ENCODE data around the gene HNF1B. TPM values are rescaled to one million over a fixed set of nuclear protein-coding genes. Genes with fewer than 3 reads are reported as not detected.

Gene HNF1B
- total RNA-seq, 4 donors from 2014 or later = not detected

DNA sequence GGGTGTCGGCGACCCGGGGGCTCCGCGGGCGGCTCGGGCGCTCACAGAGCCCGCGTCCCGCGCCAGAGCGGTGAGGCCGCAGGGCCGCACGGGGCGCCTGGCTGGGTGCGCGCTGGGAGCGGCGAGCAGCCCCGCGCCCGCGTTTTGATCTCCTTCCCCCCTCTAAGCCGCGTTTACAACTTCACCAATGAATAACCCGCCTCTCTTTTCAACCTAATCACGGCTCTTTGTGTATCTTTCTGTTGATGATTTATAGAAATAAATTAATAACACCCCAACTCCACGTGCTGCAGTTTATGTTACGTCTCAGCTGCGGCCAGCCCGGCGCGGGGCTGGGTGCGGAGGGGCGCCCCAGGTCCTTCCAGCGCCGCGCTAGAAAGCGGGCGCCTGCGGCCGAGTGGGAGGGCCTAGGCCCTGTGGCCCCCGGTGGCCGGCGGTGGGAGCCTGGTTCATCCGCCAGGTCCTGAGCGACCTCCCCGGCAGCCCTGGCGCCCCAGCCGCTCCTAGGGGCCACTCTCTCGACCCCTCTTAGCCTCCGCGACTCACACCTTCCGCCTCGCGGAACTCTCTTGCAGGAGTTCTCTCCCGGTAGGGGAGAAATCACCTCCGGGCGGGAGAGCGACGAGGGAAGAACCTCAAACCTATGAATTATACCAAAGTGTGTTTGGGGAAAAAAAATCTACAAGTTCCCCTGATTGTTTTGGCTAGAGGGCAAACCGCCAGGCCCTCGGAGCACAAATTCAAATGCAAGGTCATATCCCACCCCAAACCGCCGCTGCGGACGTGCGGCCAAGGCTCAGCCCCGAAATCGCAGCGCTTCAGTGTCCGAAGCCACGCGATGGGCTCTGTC is 1.9 kb downstream of the HNF1B start:
- 3 to 4% methylated on average over 72 to 76 of the region's 76 CpGs for WGBS, 2 donors
- TF ChIP-seq POLR2A (IDR thresholded peaks at IDR 0.05) = no peak
- TF ChIP-seq, protein P1, sequence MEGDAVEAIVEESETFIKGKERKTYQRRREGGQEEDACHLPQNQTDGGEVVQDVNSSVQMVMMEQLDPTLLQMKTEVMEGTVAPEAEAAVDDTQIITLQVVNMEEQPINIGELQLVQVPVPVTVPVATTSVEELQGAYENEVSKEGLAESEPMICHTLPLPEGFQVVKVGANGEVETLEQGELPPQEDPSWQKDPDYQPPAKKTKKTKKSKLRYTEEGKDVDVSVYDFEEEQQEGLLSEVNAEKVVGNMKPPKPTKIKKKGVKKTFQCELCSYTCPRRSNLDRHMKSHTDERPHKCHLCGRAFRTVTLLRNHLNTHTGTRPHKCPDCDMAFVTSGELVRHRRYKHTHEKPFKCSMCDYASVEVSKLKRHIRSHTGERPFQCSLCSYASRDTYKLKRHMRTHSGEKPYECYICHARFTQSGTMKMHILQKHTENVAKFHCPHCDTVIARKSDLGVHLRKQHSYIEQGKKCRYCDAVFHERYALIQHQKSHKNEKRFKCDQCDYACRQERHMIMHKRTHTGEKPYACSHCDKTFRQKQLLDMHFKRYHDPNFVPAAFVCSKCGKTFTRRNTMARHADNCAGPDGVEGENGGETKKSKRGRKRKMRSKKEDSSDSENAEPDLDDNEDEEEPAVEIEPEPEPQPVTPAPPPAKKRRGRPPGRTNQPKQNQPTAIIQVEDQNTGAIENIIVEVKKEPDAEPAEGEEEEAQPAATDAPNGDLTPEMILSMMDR (IDR thresholded peaks at IDR 0.05) = no peak
- H3K4me3 ChIP-seq (ENCODE audit: low read depth, poor library complexity, severe bottlenecking) = no peak overlapping the region
- intact Hi-C loops (cut with DNase I; ENCODE audit: low total_unique reads) = no loop called here
- DNase-seq (ENCODE audit: low spot score in 2 of 2) = no peak

DNA sequence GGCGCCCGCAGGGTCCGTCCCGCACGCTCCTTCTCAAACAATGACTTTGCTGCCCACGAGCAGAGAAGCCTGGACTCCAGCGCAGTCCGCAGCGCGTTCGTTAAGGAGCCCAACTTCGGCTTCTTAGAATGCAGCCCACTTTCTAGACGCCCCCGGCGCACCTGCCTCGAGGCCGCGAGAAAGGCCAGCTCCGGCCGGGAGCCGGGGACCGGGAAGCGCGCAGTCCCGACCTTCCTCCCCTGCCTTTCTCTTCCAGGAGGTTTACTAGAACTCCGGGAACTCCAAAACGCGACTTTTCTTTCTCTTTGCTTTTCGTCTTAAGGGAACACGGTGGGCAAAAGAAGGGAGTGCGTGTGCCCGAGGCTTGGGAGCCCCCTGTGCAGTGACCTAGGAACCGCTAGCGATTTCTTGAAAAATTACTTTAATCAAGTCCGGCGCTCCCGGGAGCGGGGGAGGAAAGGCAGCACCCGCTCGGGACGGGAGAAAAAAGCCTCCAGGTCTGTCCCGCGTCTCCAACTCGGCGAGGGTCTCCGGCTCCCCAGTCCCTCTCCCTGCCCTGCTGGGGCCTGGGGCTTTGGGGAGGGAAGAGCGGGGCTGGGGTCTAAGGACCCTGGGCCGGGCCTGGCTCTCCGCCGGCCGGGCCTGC is 2.6 kb downstream of the HNF1B start:
- peak in 1 of 2 donors; percentile 82 for DNase-seq (ENCODE audit: low spot score in 2 of 2)
- 3% methylated on average over 50 to 51 of the region's 51 CpGs for WGBS, 2 donors

DNA sequence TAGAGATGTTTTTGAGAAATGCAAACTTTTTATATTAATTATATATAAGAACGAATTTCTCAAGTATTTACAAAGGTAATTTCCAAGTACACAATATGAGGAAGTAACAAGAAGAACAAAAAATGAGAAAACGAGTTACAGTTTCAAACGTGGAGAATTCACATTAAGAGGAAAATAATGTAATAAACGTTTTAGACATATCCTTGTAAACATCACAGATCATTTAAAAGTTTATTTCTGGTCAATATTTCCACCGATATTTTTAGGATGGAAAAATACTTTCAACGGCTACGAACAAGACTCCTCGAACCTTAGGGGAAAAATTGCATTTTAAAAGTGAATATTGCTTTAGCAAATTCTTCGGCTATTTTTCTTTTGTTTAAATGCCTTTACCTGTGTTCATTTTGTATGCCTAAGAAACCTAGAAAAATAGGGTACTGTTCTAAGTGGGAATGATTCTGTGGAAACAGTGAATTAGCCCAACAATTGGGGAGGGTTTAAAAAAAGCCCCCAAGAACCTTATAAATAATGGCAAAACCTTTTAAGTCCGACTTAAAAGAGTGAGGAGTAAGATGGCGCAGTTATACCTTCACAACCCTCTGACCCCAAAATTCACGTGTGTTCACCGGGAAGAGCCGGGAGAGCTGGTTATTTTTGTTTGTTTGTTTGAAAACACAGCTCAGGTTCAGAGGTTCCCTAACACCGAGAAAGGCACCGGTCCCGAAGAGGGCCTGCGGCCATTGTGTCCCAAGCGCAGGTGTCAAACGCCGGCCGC is 3.3 kb downstream of the HNF1B start:
- TF ChIP-seq, protein P1 (IDR thresholded peaks at IDR 0.05) = no peak
- TF ChIP-seq POLR2A (IDR thresholded peaks at IDR 0.05) = no peak
- intact Hi-C loops (cut with DNase I; ENCODE audit: low total_unique reads) = no loop called here
- no peak overlapping the region for H3K4me3 ChIP-seq (ENCODE audit: low read depth, poor library complexity, severe bottlenecking)
- 12 to 17% methylated on average over 22 of the region's 22 CpGs for WGBS, 2 donors
- no peak for DNase-seq (ENCODE audit: low spot score in 2 of 2)

More for the DNA sequence above, 2.6 kb downstream of the HNF1B start:
- no peak for TF ChIP-seq POLR2A (IDR thresholded peaks at IDR 0.05)
- TF ChIP-seq, protein P1 (IDR thresholded peaks at IDR 0.05) = no peak
- no peak overlapping the region for H3K4me3 ChIP-seq (ENCODE audit: low read depth, poor library complexity, severe bottlenecking)
- intact Hi-C loops (cut with DNase I; ENCODE audit: low total_unique reads) = no loop called here

DNA sequence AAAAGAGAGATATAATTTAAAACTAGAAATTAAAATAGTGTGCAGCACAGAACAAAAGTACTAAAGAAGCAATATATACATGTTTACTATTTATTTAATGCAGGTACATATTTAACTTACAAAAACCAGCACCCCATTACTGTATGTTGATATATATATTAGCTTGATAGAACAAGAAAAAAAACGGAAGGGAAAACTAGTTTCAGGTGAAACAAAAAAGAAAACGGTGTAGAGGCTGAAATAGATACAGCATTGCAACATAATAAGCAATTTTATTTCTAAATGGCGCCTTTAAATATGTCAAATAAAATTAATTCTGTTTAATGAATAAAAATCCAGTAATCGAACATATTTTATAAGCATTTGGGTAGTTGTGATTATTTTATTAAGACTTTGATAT is 3.9 kb downstream of the HNF1B start:
- DNase-seq (ENCODE audit: low spot score in 2 of 2) = no peak
- WGBS, 2 donors = 24 to 36% methylated on average over 4 of the region's 4 CpGs
- intact Hi-C loops (cut with DNase I; ENCODE audit: low total_unique reads) = no loop called here
- TF ChIP-seq, protein P1 (IDR thresholded peaks at IDR 0.05) = no peak
- no peak for TF ChIP-seq POLR2A (IDR thresholded peaks at IDR 0.05)
- H3K4me3 ChIP-seq (ENCODE audit: low read depth, poor library complexity, severe bottlenecking) = no peak overlapping the region

DNA sequence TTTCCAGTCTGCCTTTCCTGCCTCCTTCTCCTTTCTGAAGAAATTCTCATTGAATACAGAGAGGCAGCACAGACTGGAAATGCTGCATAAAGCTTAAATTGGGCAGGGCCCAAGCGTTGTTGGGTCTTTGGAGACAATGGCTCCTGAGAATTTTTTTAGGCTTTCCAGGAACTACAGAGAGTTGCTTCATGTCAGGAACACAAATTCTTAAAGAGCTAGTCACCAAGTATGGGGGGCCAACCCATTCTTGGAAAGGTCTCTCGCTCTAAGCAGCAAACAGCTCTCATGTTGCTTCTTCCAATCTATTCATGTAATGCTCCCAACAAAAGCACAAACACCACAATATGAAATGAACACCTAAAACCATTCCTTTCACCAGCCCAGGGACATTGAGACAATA is 6.9 kb downstream of the HNF1B start:
- intact Hi-C loops (cut with DNase I; ENCODE audit: low total_unique reads) = no loop called here
- TF ChIP-seq POLR2A (IDR thresholded peaks at IDR 0.05) = no peak
- TF ChIP-seq, protein P1 (IDR thresholded peaks at IDR 0.05) = no peak
- no peak for DNase-seq (ENCODE audit: low spot score in 2 of 2)
- WGBS, 2 donors = 46 to 67% methylated on average over 2 of the region's 2 CpGs
- H3K4me3 ChIP-seq (ENCODE audit: low read depth, poor library complexity, severe bottlenecking) = no peak overlapping the region

Measured in lower leg skin (tissue), 4 donors.